GM19240 (cell line): ENCODE results near the gene SLC9A1.

Experiments used
- DNase-seq: peaks from one replicate; pipeline ENCODE4 v3.0.0; 2011; ENCODE audit warnings: low spot score; ENCODE audit not compliant: insufficient read length

Gene SLC9A1

DNA sequence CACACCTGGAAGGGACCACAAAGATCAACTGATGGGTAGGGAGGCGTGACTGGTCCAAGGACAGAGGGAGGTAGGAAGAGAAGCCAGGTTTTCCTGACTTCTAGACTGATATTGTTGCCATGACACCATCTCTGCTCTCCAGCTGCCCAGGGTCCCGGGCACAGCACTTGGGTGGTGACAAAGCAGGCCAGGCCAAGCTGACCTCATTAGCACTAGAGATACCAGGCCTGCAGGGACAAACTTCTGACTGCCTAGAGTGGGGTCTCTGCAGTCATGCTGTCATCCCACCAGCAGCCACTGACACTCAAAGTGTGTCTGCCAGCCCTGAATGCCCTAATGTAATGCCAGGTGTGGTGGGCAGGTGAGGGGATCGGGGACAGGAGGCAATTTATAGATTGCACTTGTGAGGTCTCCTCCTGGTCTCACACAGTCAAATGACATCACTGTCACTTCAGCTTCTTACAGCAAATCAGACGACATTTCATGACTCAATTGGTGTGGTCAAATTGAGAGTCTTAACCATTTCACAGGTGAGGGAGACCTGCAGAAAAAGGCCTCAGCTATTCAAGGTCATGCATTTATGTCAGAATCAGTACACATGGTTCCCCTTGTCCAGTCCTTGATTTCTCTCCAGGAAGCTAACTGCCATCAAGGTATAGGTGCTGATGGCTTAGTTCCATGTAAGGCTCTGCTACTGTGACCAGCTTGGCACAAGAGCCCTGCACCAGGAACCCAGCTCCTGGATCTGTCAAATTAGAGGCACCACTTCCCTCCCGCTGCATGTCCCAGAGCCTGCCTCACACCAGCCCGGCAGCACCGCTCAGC, 2.7 kb downstream of the SLC9A1 start:
- no peak for DNase-seq

GRCh38 chr1:27150641-27151040, 4.3 kb downstream of the SLC9A1 start:
- DNase-seq, result no peak

DNA sequence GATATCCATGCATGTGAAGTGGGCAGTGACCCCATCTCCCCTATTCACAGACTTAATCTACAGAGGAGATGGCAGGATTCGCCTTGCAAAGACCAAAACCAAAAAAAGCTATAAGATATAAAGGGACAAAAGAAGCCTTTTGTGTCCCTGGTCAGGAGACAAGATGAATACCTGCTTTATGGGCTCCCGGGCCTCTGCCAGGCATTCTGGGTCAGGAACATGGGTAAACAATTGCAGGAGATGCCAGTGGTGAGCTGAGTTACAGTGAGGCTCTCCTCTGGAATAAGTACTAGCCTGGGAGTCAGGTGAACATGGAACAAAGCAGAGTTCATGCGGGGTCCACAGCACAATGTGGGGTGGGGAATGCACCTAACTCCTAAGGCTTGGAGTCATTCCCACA, 4.7 kb downstream of the SLC9A1 start:
- no peak for DNase-seq

DNA sequence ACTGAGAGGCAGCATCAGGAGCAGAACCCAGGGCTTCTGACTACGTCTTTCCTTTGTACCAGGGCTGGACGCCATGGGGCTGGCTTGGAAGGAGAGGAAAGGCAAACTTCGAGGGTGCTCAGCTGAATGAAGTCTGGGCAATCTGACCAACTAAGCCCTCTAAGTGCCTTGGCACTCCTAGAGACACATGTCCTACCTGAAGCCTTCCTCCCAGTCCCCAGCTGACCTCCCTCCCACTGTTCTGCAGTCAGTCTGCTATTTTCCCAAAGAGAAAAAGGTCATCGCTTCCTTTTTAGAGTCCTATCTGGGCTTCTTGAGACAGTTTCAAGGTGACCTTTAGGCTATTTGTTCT, 5.2 kb downstream of the SLC9A1 start:
- no peak for DNase-seq

DNA sequence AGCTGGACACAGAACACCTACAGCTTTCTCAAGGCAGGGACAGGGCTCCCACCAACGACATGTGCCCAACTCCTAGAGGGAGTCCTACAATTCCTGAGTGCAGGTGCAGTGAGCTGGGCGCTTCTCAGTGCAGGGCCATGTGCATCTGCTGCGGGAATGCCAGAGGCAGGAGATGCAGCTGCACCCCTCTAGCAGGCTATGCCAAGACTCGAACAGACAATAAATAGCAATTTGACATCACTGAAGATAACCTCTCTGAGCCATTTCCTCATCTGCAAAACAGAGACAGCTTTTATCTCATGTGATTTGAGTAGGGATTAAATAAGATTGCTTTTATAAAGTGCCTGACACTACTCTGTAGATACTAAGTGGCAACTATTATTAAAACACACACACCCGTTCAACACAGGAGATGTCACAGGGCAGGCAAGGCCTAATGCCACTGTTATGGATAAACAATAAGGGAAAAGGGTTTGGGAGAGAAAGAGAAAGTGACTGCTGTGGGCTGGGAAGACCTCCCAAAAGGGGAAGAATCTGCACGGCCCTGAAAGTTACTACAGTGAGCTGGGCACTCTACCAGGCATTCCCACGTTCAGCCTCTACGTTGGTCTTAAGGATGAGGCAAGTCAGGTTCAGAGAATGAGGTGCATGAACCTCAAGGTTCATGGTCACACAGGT, 5.7 kb downstream of the SLC9A1 start:
- DNase-seq, result no peak

DNA sequence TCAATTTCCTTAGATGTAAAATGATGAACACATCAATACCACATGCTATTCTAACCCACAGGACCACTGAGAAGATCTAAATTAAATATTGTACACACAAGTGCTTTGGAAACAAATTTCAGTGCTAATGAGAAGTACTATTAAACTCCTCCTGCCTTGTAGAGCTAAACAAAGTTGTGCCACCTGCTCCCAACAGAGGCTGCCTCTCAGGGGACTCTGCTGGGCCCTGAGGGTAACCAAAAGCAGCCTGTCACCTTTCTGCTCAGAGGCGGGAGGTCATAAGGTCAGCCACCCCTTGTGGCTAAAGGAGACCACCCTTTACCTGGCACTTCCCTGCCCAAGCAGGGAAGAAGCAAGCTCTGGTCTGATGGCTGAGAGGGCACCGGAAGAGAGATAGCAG, 6.3 kb downstream of the SLC9A1 start:
- no peak for DNase-seq

GRCh38 chr1:27147842-27148518, 6.9 kb downstream of the SLC9A1 start:
- no peak for DNase-seq

- no peak for DNase-seq
These were observed 9.0 kb downstream of the SLC9A1 start for GRCh38 chr1:27145934-27146354.

- DNase-seq, result no peak
These were observed 9.8 kb downstream of the SLC9A1 start for GRCh38 chr1:27144920-27145661.

GRCh38 chr1:27144049-27144748, 10.7 kb downstream of the SLC9A1 start:
- no peak for DNase-seq

- no peak for DNase-seq
These were observed 11.5 kb downstream of the SLC9A1 start for GRCh38 chr1:27143401-27143800.

DNA sequence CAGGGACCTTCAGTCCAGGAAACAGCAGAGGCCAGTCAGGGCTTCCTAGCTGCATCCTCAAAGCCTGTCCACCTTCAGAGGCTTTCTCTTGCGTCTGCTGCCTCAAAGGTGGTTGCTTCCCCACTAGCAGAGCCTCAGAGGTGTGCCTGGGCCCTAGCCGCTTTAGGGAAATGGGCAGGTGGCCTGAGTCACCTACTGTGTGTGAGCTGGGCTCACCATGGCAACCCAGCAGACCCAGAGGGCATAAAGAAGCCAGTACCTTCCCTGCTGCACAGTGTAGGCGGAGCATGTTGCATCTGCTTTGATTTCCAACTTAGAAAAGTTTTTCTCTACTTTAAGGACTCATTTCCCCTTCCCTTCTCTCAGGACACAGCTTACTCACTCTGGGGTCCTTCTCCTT, 12.5 kb downstream of the SLC9A1 start:
- no peak for DNase-seq

DNA sequence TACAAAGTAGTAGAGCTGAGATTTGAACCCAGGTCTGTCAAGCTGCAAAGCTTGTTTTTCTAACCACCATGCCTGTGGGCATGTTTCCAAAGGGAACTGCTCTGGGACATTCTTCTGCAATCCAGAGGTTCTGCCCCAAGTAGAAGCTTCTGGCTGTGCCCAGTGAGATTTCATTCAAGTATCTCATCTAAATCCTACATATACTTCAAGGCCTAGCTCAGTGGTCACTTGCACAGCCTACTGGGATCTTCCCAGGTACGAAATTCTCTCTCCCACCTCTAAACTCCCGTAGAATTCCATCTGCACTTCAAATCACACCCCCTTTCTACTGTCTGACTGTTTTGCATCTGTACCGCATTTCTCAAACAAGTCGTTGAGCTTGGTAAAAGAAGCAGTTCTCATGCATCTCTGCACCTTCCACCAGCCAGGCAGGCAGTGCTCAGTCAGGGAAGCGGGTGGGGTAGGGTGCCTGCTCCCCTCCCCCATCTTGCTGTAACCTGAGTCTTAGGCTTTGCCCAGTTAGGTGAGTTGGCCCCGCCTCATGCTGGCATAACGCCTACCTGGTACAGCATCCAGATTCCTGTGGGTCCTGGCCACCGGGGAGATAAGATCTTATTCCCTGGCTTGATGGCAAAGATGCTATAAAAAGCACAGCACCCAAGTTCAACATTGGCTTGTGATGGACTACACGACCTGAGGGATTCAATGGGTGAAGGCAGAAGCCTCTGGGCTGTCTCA, 13.5 kb downstream of the SLC9A1 start:
- DNase-seq, result no peak

- DNase-seq, result no peak
These were observed 14.9 kb downstream of the SLC9A1 start for GRCh38 chr1:27139980-27140379.

DNA sequence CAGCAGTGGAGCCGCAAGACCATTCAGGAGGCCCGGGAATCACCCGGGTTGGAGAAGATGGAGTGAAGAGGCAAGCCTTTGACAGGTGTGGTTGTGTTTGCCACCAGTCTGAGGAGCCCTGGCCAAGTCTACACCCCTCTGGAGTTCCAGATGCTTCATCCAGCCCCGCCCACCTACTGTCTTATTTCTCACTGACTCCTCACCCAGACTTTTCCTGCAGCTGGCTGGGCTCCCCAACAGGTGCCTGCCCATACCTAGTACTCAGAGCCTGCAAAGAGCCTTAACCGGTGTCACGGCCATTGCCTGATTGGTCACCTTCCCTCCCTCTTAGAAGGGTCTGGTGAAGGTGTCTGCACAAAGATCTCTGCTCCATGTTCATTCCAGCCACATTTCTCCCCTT, 16.0 kb downstream of the SLC9A1 start:
- no peak for DNase-seq

GRCh38 chr1:27138368-27138767, 16.6 kb downstream of the SLC9A1 start:
- no peak for DNase-seq

DNA sequence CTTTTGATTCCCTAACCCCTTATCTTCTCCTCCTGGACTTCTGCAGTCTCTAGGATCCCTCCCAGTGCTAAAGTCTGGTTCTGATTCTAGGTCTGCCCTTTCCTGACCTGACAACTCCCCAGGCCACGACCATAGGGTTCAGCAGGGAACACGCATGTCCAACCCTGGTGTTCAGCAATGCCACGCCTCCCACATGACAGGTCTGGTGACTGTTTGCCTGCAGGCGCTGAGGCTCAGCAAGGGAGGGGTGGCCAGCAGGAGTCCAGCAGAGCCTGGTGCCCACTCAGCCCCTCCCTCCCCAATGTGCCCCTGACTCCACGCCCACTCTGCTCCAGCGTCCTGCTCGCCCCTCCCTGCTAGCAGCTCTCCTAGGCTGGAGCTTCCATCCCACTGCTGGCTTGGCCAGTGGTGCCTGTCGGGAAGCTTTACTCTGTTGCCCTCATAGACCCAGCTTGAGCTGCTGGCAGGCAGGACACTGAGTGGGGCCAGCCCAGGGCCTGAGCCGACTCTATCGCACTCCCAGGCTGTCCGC, 17.3 kb downstream of the SLC9A1 start:
- DNase-seq, result no peak

- DNase-seq, result peak; percentile 48
These were observed 17.9 kb downstream of the SLC9A1 start for GRCh38 chr1:27136998-27137542.

DNA sequence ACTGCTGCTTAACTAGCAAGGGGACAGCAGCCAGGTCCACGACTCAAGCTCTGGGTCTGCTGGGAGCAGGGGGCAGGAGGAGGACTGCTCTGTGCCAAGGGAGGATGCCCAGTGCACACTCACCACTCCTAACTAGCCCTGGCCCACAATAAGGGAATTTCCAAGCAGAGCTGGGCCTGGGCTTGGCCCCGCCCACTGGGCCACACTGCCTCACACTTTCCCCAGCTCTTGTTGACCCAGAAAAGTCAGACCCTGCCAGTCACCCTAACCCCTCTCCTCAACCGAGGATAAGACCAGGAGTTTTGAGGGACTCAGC, 18.7 kb downstream of the SLC9A1 start:
- DNase-seq, result no peak
